WI38 (cell line): ENCODE data around the gene DBF4B.

Experiments
- H3K4me3 ChIP-seq: 2 replicates; pipeline ENCODE4 v1.5.1; 2011; ENCODE audit warnings: low read depth, mild to moderate bottlenecking, control low read depth, low read length
- TF ChIP-seq, protein P1 (sequence below): IDR thresholded peaks from 2 replicates; pipeline ENCODE4 v1.5.1; 2012; ENCODE audit warnings: low read depth, mild to moderate bottlenecking, control low read depth, low read length

The DBF4B gene

DNA sequence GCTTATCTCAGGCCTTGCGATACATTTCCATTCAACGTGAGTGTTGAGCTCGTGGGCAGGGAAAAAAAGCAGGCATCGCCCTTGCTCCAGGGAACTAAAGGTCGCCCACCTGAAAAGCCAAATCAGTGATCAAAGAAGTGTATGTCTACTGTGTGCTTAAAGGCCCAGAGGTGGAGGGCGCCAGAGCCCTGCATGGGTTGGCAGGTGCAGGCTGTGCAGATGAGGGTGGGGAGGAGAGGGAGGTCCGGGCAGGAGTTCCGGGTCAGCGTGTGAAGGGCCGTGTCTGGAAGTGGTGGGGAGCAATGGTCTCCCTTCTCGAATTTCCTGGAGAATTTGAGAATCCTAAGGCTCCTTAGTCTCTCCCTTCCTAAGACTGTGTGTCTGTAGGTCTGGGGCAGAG is 57.5 kb downstream of the DBF4B start:
- H3K4me3 ChIP-seq = no peak overlapping the region
- TF ChIP-seq, protein P1, sequence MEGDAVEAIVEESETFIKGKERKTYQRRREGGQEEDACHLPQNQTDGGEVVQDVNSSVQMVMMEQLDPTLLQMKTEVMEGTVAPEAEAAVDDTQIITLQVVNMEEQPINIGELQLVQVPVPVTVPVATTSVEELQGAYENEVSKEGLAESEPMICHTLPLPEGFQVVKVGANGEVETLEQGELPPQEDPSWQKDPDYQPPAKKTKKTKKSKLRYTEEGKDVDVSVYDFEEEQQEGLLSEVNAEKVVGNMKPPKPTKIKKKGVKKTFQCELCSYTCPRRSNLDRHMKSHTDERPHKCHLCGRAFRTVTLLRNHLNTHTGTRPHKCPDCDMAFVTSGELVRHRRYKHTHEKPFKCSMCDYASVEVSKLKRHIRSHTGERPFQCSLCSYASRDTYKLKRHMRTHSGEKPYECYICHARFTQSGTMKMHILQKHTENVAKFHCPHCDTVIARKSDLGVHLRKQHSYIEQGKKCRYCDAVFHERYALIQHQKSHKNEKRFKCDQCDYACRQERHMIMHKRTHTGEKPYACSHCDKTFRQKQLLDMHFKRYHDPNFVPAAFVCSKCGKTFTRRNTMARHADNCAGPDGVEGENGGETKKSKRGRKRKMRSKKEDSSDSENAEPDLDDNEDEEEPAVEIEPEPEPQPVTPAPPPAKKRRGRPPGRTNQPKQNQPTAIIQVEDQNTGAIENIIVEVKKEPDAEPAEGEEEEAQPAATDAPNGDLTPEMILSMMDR = no peak

DNA sequence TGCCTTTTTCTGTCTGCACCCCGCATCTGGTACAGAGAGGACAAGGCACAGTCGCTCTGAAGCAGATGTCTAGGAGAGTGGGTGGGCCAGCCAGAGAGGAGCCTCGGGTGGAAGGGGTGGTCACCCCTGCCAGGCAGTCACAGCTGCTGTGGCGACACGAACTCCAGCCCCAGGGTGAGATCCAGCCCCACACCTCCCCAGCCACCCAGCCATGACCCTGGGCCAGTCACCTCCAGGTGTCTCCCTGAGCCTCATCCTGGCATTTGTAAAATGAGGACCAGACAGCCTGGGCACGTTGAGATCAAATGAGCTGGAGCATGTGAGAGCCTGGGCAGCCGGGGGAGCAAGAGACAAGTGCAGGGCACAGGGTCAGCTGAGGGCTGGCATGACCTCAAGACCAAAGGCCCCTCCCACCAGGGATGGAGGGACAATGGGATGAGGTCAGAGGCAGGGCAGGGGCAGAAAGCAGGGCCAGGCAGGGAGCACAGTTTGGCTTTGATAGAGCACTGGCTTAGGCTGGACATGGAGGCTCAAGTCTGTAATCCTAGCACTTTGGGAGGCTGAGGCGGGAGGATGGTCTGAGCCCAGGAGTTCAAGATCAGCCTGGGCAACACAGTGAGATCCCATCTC is 58.1 kb downstream of the DBF4B start:
- TF ChIP-seq, protein P1 = no peak
- H3K4me3 ChIP-seq = no peak overlapping the region

DNA sequence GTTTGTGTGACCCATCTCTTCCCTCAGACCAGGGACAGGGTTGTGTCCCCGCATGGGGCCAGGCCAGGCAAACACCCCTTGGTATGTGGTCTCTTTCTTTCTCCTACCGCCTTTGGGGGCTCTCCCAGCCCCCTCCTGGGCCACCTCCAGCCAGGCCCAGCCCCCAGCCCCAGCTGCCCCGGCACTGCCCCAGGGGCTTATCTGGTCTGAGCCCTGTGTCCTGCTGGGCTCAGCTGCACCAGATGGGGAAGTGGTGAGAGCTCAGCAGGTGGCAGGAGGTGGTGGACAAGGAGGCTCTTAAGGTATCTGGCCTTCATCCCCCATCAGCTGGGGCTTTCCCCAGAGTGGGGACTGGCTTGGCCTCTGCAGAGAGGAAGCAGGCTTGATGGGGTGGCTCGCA is 59.0 kb downstream of the DBF4B start:
- TF ChIP-seq, protein P1 = no peak
- no peak overlapping the region for H3K4me3 ChIP-seq

DNA sequence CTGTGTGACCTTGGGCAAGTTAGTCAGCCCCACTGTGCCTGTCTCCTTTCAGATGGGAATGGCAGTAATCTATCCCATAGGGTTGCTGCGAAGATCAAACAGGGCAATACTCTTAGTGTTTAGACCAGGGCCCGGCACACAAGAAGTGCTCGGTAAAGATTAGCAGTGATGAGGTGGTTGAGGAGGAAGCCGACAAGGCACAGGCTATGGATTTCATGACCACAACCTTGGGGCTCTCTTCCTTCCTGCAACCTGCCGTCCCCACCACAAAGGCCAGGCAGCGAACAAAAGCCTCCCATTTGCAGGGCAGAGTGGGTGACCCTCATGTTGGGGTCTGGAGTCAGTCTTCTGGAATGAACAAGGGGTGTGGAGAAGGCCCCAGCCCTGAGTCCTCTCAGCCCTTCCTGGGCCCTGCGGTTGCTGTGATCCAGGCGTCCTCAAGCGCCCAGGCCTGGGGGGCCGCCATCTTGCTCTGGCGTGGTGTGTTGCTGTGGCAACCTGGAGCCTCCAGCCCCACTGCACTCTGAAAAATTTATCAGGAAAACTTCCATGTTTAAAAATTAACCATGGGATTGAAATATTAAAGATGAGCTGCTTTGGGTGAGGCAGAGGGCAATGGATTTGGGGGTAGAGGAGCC is 60.2 kb downstream of the DBF4B start:
- TF ChIP-seq, protein P1 = no peak
- no peak overlapping the region for H3K4me3 ChIP-seq

DNA sequence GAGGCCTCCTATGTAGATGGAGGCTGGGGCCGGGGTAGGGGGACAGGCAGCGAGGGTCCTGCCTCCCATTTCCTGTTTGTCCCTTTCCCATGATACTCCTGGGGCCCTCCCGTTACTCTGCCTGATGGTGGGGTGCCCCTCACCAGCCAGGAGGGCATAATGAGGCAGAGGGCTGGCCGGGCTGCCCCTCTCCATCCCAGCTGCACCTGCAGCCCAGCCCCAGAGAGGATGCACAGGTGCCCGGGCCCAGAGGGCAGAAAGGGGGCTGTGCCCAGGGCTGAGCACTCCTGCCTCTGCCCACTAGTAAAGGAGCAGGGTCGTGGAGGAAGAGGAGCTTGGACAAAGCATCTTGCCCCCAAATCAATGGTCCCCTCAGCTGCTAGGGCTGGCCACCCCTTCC is 60.8 kb downstream of the DBF4B start:
- TF ChIP-seq, protein P1 = no peak

DNA sequence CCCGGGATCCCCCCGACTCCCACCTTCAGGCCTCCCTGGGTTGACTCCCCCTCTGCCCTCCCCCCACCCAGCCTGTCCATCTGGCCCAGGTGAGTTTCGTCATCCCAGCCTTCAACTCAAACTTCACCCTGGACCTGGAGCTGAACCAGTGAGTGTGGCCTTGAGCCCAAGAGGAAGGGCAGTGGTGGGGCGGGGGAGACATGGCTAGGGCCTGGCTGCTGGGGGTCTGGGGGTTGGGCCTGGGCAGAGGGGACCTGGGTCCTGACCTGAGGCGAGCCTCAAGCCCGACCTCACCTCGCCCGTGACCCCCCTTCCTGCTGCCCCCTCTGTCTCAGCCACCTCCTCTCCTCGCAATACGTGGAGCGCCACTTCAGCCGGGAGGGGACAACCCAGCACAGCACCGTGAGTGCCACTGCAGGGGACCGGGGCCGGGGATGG is 61.2 kb downstream of the DBF4B start:
- TF ChIP-seq, protein P1 = no peak
- no peak overlapping the region for H3K4me3 ChIP-seq

More for the DNA sequence above, 60.8 kb downstream of the DBF4B start:
- no peak overlapping the region for H3K4me3 ChIP-seq

DNA sequence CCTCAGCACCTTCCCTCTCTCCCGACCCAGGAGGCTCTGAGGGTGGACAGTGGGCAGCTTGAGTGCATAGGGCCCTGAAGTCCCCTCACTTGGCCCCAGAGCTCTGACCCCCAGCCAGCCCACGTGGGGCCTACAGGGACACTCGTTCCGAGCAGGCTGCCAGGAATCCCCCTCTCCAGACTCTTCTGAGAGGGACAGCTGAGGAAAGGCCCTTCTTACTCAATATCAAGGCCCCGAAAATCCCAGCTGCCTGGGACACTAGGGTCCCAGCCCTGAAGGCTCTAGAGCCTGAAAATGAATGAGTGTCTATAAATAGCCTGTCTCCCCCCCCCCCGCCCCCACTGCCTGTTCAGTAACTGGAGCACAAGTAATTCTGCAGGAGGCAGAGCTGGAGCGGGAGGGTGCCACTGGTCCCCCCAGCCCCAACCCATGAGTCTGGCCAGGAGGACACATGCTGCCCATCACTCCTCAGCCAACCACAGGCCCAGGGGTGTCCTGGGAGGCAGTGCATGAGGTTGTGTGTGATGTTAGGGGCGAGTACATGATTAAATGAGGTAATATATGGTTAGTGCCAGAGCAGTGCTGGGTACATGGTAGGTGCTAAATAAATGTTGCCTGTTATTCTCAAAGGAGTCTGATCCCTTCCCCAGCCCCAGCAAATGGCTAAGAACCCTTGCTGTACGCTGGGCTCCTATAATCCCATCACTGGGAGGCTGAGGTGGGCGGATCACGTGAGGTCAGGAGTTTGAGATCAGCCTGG is 61.9 kb downstream of the DBF4B start:
- TF ChIP-seq, protein P1 = no peak
- no peak overlapping the region for H3K4me3 ChIP-seq
